ENCODE data around the gene FN3K.
A peak's percentile ranks its signal among the peaks of the same experiment; 100 is the strongest.
"Not testable (repeated sequence)": the region's sequence is repeated elsewhere in the genome, so short reads cannot be mapped to it uniquely, and the experiment has no call there.

Gene FN3K

DNA sequence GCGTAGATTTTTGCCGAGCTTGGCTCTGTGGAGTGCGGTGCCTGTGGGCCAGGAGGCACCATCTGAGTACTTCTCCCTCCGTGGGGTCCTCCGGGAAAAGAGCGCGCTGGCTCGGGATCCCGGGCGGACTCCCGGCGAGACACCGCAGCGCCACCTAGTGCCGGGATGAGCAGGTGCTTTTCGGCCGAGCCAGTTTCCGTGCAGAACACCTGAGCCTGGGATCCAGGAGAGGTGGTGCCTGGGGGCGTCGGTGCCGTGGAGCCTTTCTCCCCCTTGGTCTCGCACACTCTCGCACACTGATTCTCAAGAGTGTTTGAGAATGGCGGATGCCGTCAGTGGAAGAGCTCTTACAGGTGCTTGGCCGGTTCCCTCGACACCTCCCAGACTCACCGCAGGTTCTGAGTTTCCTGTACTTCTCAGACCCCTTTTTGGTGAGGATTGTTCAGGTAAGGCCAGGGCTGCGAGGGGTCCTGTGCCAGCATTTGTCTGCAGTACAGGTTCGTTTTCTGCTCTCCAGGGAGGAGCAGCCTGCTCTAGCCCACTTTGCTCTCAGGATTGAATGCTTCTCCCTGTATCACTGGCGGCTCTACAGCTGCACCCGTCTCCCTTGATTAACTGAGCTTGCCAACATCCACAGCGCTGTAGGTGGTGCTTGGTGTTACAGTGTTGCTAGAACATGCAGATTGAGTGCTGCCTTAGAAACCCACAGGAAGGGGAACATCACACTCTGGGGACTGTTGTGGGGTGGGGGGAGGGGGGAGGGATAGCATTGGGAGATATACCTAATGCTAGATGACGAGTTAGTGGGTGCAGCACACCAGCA lies 39.8 kb downstream of the FN3K start:
- peak; percentile 64 for DNase-seq

DNA sequence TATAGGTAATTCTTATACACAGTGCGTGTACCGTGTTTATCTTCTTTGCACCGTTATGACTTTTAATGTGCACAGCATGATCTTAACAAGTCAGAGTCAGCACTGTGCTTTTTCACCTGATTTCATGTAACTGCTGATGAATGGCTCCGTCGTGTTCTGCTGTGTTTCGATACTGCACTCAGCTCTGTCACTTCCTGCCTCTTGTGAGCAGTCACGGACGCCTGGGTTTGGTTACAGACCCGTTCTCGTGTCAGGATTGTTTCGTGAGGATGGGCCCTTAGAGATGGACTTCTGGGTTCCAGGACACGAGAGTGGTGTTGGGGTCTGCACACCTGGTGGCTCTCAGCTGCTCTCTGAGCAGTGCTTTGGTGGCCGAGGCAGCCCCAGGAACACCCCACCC lies 41.0 kb downstream of the FN3K start:
- DNase-seq, result no peak

DNA sequence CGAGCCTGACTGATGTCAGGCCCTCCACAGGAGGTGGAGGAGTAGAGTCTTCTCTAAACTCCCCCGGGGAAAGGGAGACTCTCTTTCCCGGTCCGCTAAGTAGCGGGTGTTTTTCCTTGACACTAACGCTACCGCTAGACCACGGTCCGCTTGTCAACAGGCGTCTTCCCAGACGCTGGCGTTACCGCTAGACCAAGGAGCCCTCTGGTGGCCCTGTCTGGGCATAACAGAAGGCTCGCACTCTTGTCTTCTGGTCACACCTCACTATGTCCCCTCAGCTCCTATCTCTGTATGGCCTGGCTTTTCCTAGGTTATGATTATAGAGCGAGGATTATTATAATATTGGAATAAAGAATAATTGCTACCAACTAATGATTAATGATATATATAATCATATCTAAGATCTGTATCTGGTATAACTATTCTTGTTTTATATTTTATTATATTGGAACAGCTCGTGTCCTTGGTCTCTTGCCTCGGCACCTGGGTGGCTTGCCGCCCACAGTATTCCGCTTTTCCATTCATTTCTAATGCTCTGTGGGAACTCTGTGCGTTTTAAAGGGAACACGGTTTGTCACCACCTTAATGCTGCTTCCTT lies 42.5 kb downstream of the FN3K start:
- not testable (repeated sequence) for DNase-seq

DNA sequence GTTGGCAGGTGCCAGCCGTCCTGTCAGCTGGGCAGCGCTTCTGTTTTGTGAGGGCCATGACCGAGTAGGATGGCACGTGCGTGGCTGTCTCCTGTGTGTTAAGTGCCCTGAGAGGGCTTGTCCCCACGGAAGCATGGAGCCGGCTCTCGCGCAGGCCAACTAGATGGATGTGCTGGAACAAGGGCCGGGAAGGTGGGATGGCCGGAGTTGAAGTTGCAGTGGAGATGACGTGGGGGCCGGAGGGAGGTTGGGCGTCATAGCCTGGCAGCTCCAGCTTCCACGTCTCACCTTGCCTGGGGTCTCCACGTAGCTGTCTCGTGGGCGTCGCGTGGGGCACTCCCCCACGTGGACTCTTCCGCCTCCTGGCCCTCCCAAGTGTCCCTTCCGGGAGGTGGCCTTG lies 44.1 kb downstream of the FN3K start:
- no peak for DNase-seq

DNA sequence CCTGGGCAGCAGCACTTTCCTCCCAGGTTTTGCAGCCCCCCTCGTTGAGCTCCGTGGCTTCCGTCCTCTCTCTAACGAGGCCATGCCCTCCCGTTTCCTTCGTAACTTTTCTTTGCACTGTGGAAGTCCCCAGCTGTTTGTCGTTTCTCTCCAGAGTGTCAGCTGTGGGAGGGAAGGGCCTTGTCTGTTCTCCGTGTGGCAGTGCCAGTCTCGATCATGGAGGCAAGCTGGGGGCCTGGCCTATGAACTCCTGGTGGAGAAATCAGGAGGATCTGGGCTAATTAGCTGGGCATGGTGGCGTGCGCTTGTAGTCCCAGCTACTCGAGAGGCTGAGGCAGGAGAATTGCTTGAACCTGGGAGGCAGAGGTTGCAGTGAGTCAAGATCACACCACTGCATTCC lies 44.8 kb downstream of the FN3K start:
- DNase-seq, result no peak

DNA sequence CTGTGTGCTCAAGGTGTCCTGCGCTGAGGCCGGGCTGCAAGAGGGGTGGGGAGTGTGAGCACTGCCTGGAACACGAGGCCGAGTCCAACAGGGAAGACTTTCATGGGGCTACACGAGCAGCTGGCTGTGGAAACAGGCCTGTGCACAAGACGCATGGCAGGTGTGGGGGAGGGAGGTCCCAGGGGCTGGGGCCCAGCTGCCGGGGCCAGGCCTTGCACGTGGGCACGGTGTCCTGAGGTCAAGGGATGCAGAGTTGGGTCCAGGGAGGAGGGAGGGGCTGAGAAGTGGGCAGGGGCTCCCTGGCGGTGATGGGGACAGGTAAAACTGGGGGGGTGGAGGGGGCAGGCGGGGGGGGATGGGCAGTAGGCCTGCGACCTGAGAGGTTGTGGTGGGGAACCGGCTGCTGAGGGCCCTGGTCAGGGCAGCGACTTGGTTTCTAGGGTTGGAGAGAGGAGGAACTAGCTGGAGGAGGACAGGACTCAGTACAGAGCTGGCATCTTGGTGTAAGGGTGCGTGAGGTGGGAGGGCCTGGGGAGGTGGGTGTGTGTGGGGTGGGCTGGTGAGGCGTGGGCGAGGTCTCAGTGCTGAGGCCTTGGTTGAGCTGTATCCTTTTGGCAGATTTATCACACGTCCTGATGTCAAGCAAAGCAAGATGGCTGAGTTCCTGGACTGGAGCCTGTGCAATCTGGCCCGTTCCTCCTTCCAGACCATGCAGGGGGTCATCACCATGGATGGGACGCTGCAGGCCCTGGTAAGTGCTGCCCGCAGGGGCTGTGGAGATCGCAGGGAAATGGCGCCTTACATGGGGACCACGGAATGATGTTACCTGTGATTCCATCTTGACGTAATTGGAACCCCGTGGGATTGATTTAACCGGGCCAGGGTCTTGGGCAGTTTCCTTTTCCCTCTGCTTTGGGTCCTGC lies 45.8 kb downstream of the FN3K start:
- no peak for DNase-seq

DNA sequence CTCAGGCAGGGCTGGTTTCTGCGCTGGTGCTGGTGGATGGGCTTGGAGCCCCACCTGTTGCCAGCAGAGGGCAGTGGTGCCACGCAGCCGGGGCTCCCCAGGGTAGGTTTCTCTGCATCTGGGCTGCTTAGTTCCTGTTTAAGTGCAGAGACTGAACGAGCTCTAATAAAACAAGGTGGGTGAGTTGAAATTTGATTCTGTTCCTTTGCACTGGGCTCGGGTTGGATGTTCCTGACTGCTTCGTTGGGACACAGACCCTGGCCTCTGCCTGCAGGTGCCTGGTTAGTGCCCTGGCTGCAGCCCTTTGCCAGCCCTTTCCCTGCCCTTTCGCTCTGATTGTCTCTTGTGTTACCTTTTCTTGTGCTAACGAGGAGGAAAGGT lies 46.5 kb downstream of the FN3K start:
- peak; percentile 89 for DNase-seq

DNA sequence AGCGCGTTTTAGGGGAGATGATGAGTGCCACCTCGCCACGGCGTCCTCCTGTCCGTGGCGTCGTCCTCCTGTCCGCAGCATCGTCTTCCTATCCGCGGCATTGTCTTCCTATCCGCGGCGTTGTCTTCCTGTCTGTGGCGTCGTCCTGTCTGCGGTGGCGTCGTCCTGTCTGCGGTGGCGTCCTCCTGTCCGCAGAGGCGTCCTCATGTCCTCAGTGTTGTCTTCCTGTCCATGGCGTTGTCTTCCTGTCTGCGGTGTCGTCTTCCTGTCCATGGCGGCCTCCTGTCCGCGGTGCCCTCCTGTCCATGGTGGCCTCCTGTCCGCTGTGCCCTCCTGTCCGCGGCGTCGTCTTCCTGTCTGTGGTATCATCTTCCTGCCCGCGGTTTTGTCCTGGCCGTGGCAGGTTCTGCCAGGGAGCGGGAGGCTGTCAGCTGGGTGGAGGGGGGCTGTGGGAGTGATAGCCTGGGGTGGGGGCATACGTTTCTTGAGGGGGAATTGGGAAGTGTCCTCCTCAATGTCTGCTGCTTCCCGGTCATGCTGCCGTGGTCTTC lies 47.3 kb downstream of the FN3K start:
- no peak for DNase-seq

DNA sequence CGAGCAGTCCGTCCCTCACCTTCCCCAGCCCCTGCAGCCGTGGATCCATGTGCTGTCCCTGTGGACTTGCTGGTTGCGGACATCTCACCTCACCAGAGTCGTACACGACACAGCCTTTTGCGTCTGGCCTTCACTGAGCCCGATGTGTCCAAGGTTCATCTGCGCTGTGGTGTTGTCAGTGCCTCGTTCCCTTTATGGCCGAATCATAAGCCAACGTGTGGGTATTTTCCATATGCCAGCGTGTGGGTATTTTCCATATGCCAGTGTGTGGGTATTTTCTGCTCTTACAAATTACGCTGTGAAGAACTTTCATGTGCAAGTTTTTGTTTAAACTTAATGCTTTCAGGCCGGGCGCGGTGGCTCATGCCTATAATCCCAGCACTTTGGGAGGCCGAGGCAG lies 48.1 kb downstream of the FN3K start:
- DNase-seq, result no peak

DNA sequence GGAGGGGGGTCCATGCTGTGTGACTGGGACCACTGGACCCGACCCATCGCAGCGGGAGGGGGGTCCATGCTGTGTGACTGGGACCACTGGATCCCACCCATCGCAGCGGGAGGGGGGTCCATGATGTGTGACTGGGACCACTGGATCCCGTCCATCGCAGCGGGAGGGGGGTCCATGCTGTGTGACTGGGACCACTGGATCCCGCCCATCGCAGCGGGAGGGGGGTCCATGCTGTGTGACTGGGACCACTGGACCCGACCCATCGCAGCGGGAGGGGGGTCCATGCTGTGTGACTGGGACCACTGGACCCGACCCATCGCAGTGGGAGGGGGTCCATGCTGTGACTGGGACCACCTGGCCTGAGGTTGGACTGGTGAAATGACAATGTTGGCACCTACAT lies 50.2 kb downstream of the FN3K start:
- DNase-seq, result not testable (repeated sequence)

DNA sequence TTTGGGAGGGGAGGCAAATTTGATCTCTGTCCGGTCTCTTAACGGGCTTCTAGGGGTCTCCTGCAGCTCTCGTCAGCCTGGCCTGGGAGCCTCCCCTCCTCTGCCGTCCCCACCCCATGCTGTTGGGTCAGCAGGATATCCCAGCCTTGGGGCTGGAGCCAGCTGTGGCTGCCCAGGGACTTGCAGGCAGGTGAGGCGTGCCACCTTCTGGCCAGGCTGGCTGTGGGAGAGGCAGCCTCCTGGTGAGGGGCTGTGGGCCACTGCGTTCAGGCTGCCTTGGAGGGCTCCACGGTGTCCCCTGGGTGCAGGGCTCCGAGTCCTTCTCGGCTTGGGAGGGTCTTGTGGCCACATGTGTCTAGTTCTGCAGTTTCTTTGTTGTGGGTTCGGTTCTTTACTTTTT lies 51.0 kb downstream of the FN3K start:
- no peak for DNase-seq

DNA sequence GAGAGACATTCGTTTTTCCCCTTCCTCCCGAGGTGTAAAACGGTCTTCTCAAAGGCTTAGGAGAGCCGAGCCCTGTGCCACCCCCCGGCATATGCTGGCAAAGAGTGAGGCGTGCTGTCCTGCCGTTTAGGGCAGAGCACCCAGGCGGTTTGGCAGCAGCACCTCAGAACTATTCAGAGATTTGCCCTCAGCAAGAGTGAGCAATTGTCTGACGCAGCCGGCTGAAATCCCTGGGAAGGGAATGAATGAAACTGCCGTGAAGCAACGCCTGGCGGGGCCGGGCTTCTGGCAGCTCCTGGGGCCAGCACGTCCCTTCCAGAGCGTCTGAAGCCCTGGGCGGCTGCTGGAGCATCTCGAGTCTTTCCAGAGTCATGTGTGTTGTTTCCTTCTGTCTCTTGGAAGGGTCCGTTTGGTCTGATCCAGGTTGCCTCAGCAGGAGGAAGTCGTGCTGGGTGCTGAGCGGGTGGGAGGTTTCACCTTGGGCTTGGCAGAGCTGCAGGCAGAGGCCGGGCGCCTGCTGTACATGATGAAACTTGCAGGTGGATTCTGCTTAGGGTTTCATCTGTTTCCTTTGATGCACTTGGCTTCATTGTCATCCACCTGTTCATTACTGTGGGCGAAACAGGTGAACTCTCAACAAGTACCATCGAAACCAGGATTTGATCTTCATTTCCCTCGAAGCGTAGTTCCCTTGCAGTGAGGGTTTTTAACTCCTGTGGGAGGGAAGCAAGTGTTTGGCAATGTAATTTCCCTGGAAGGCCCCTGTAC lies 51.9 kb downstream of the FN3K start:
- no peak for DNase-seq

DNA sequence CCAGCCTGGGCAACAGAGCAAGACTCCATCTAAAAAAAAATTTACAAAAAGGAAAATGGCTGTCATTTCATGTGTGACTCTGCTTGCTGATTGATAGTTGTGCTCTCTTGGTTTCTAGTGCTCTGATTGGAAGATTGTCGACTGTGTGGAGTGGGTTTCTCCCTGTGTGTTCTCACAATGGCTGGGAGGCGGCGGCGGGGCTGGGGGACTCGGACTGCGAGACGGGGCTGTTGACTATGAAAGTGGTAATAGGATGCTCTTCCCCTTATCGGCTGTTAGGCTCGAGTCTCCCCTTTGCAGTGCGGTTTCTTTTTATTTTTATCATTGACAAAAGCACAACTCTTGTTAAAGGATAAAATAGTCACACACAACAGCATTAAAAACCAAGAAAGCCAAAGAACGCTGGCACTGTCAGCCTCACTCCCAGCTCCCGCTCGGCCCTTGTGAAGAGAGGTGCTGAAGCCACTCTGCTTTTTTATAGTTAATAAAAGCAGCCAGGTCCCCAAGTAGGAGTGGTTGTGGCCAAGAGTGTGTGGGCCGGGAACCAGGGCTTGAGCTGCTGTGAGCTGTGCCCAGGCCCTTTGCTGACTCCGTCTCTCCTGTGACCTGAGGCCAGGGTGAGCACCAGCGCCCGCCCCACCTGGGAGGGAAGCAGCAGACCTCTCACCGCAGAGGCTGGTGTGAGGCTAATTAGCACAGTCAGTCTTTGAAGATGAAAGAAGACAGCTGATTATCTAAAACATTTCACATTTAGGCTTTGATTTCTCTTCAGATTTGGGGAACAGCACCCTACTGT lies 53.0 kb downstream of the FN3K start:
- no peak for DNase-seq

DNA sequence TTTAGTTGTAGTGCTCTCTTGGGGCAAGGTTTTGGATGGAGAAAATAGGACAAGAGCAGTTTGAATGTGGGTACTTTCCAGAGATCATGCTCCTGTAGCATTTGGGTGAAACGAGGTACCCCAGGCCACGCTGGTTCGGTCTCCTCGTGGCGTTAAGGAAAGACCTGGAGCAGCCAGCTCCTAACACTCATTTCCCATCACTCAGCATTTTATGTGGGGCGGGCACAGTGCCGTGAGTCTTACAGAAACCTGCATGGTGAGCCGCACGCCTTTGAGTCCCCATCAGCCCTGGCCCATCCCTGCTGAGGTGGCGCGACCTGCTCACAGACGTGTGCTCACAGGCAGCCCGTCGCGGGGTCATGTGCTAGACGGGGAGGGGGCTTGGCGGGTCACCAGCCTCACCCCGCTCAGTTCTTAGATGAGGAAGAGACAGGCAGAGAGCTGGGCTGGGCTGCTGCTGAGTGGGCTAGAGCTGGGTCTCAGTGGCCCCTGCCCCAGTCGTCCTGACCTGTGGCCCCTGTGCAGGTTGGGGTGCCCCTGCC lies 53.7 kb downstream of the FN3K start:
- no peak for DNase-seq

DNA sequence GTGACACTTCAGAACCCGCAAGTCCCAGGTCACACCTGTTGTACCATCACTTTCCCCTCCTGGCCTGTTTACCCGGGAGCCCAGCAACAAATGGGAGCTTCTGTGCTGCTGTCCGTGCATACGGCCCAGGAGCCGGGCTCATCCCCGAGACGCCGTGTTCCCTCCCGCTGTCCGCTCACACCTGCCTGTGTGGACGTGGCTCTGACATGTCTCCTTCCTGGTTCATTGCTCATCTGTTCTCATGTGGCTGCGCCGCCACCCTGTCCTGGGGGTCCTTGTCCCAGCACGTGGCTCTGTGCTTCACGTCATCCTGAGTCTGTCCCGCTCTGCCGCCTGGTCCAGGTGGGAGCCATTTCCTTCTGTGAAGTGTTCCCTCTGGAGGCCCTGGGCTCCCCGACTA lies 54.4 kb downstream of the FN3K start:
- no peak for DNase-seq

DNA sequence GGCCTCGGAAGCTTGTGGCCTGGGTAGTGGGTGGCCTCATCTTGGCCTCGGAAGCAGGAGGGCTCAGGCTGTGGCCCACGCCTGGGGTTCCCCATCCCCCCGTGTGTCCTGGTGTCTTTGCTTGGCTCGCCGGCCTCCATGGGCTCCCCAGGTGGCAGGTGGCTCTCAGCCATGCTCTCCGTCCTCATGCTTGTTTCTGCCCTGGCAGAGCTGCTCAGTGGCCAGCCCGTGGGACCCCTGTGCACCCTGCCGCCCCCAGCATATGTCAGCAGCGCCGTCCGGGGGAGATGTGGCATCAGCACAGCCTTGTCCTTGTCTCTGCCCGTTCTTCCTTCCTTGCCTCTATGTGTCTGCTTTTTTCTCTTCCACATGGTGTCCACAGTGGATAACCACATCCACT lies 55.0 kb downstream of the FN3K start:
- no peak for DNase-seq

DNA sequence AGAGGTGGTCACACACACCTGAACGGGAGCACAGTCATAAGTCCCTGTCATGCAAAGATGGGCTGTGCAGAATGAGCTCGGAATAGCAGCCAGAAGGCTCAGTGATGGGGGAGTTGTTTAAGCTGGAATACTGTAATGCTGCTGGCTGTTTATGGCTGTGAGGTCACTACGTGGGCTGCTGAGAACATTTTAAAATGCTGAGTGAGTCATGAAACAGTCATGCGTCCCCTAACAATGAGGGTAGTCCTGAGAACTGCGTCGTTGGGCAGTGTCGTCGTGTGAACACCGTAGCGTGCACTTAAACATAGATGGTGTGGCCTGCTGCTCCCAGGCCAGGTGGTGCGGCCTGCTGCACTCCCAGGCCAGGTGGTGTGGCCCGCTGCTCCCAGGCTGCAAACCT lies 56.1 kb downstream of the FN3K start:
- DNase-seq, result no peak

DNA sequence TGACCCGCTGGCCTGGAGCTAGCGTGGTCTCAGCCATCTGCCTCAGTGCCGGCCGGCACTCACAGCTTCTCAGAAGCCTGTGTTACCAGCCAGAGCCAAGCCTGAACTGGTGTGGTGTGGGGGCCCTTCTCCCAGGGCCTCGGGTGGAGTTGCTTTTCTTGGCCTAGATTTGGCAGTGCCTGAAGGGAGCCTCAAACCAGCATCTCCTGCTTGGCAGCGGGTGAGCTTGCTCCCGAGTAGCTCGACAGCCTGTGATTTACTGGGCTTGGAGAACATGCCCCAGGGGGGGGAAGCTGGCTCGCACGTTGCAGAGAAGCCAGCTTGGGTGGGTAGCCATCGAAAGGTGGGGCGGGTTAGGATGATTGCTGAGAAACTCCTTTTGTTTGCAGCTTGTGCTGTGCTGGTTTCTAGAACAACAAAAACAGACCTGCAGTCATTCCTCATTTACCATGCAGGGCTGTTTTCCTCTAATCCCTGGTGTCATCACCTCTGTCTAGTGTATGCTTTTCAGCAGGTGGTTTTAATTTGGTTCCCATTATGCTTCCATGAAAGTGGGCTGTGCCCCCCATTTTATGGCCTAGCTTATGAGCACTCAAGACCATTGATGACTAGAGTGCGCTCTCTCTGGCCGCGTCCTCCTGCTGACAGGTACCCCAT lies 58.7 kb downstream of the FN3K start:
- no peak for DNase-seq

DNA sequence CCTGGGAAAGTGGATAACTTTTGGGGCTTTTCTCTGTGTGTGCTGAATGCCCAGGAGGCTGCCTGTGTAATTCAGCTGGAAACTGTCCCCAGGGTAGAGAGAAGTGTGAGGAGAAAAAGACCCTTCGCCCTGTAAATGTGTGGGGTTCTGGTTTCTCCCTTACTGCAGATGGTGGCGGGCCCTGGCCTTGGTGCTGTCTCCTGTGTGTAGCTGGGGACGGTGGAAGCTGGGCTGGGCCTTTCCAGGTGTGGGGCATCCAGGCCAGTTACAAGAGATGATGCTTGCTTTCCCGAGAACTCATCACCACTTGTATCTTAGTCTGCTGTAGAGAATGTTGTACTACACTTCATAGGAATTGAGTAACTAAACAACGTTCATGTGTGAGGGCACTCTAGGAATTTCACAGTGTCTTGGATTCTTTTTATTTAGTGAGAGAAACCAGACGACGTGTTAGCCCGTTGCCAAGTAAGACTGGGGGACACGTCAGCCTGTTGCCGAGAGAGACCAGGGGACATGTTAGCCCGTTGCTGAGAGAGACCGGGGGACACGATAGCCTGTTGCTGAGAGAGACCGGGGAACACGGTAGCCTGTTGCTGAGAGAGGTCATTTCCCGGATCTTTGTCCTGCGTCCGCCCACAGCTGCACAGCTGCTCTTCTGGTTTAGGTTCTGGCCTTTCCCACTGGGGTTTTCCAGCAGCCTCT lies 59.5 kb downstream of the FN3K start:
- DNase-seq, result no peak

DNA sequence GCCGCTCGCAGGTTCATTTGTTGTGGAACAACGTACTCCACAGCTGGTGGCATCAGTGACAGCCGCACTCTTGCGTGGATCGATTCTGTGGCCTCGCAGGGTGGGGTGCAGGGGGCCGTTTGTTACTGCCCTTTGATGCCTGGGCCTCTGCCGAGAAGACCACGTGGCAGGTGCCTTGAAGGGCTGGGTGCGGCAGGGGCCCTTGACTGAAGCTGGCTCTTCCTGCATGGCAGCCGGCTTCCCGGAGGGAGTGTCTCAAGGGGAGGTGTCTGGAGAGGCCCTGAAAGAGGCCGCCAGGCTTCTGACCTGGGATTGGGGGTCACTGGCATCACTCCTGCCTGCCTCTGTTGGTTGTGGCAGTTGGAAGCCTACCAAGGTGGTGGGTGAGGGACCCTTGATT lies 60.2 kb downstream of the FN3K start:
- DNase-seq, result no peak
